Cerebellar cortex (tissue), 1 donor: ENCODE measurements around the gene ACTR8.

Experiments
- DNase-seq: peaks from one replicate; pipeline ENCODE4 v3.0.0-alpha.2; 2015; ENCODE audit warnings: low spot score

The ACTR8 gene

GRCh38 chr3:53834429-53835095, 47.4 kb downstream of the ACTR8 start:
- no peak for DNase-seq

DNA sequence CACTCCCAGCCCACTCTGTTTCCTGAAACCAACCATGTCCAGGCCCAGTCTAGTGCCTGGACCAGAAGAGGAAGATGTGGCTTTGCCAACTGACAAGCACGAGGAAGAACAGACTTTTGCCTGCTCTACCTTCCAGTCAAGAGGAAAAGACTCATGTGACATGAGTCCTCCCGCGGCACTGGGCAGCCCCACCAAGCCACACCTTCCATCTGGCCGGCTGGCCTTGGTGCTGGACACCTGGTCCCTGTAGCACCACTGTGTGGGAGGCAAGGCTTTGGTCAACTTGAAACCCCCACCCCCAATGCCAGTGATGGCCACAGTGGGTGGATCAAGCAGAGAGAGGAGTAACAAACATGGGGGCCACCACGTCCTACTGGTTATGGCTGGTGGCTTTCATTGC, 48.3 kb downstream of the ACTR8 start:
- no peak for DNase-seq

- no peak for DNase-seq
Observed at GRCh38 chr3:53833053-53833645, 48.8 kb downstream of the ACTR8 start.

- no peak for DNase-seq
Observed at GRCh38 chr3:53830944-53831343, 51.0 kb downstream of the ACTR8 start.

GRCh38 chr3:53829605-53830004, 52.3 kb downstream of the ACTR8 start:
- no peak for DNase-seq

- DNase-seq: no peak
Observed at GRCh38 chr3:53828581-53828980, 53.4 kb downstream of the ACTR8 start.

DNA sequence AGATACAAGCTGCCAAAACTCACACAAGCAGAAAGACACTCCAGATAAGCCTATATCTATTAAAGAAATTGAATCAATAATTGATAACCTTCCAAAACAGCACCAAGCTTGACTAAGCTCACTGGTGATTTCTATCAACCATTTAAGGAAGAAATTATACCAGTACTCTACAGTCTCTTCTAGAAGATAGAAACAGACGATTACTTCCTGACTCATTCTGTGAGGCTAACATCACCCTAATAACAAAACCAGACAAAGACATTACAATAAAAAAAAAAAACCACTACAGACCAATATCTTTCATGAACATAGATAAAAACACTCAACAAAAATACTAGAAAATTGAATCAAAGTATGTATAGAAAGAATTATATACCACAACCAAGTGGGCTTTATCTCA, 55.9 kb downstream of the ACTR8 start:
- no peak for DNase-seq

- no peak for DNase-seq
Observed at GRCh38 chr3:53824795-53825194, 57.2 kb downstream of the ACTR8 start.

DNA sequence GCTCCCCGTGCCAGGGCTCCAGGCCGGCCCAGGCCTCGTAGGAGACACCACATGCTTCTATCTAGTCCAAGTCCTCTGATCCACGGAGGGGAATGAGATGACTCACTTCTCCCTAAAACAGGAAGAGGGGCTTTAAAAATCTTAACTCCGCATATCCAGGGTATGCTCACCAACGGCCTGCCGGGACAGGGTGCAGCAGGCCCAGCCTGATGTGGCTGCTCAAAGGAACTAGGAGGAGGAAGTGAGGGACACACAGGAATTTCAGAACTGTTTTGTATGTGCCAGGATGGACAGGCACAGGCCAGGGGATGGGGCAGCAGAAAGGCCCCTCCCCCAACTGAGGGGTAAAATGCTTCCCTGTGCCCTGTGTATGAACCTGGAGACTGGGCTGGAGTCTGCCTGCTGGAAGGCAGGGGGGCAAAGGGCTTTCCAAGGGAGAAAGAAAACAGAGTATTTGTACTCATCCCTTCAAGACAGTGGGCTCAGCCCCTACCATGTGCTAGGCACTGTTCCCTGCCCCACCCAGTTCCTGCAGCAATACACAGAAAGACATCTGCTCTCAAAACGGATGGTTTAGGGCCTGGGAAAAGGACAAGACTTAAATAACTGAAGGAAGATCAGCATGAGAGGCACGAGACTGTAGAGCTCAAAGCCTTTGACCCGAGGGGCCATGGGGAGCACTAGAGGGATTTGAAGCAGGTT, 57.8 kb downstream of the ACTR8 start:
- no peak for DNase-seq

GRCh38 chr3:53823026-53823955, 58.7 kb downstream of the ACTR8 start:
- no peak for DNase-seq

- no peak for DNase-seq
Observed at GRCh38 chr3:53822331-53822741, 59.6 kb downstream of the ACTR8 start.

DNA sequence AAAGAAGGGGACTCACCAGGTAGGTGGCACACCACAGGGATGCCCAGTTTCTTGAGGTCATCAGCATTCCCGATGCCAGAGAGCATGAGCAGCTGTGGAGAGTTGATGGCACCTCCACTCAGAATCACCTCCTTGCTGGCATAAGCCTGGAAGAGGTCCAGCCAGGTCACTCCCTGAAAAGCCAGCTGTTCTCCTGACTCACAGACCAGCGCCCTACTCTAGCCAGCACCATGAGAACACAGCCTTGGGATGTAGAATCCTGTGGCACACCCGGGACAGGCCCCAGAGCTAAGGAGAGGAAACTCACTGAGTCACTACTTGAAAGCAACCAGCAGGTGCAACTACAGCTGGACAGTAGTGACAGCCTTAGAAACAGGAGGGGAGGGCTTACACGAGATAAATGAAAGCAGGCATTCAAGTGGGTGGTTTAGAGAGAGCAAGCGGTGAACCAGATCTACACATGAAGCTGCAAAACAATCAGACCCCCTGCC, 60.3 kb downstream of the ACTR8 start:
- no peak for DNase-seq

DNA sequence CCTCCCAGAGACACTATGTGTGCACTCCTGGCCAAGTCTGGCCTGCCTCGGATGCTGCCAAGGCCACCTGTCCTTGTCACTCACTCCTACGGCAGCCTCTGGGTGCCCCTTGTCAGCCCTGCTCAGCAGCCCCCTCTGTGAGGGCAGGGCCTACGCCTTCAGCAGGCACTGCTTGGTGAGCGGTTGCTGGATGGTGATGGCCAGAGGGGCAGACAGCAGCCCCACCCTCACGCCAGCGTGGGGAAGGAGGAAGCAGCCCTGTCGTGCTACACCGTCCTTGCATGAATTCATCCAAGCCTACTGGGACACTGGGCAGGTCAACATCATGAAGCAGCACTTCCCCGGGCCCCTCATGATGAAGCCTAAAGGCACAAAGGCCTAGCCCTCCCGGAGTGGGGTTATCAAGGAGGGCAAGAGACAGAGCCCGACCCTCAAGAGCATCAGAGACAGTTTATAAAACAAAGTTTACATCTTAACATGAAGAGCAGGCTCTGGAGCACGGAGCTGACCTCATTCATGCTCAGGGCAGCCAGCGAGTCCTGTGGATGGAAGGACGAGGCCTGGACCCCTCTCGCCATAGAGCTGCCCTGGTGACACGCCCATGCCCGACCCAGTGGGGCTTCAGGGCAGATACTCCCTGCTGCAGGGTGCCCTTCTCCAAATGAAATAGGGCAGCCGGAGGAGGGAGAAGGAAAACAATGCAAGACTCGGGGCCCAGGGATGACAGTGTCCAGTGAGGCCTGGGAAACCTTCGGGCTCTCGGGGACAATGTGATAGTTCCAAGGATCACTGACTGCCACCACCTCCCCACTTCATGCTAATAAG, 61.0 kb downstream of the ACTR8 start:
- DNase-seq: no peak

GRCh38 chr3:53820084-53820483, 61.9 kb downstream of the ACTR8 start:
- no peak for DNase-seq

GRCh38 chr3:53819163-53819868, 62.6 kb downstream of the ACTR8 start:
- no peak for DNase-seq

DNA sequence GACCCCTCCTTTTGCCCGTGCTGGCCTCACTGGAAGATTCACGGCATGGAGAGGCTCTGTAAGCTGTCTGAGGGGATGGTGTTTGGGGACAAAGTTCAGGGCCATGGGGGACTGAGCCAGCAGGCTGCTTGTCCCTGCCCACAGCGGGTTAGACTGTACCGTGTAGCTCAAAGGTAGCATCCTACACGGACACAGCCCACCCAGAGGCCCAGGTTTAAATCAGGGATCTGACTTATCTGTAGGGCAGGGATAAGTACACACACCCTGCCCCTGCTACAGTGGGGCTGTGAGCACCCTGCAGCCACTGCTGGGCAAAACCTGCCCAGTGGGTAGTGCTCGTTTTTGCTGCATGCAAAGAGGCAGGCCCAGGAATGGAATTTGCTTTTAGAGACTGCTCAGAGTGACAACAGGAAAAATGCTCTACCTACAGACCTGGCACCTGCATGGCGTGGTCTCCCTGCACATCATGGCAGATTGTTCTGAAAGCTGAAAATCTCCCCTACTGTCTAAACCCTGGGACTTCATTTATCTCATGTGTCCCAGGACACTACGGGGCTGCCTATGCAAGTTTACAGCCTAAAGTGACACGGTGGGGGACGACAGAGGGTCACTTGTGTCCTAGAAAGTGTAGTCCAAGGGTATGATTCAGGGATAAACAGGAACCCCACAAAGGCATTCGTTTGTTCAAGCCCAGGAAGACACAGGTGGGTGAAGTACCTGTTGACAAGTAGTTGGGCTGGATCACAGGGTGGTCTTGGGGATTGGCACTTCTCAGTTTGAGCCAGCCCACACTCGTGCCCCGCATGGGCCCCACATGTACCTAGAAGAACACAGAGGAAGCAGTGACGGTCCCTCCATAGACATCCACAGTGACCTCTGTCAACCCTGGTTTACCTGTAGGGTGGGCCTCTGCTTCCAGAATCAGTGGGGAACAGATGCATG, 63.5 kb downstream of the ACTR8 start:
- no peak for DNase-seq

- no peak for DNase-seq
Observed at GRCh38 chr3:53817809-53818208, 64.1 kb downstream of the ACTR8 start.

DNA sequence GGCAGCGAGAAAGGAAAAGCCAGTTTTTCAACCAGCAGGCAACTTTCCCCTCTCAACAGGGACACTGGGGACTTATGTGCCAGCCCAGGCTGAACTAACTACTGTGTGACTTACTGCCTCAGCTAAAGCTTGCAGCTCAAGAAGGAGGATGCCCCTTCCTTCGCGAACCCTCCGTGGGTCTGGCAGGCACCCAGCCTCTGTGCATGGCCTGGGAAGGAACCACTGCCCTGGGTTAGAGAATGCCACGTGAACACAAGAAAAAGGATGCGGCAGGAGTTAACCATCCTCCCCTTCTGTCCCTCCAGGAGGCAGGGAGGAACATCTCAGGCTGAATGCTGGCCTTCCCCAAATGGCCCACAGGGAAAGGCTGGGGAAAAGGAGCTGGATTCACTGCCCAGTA, 64.7 kb downstream of the ACTR8 start:
- DNase-seq: no peak
